ENCODE data around the gene PROX1. TPM values are rescaled to one million over a fixed set of nuclear protein-coding genes. Genes with fewer than 3 reads are reported as not detected.
A peak's percentile ranks its signal among the peaks of the same experiment; 100 is the strongest.

PROX1 gene
- 1 to 10 TPM in 1 of 2 donors, under 1 TPM in 1; 0.21 to 4.3 TPM for total RNA-seq

- no peak for DNase-seq (ENCODE audit: low spot score)
- H3K27me3 ChIP-seq (replicated peaks; ENCODE audit: insufficient read depth) = peaks cover 23% of the 10 kb centered on the region
Measured at GRCh38 chr1:213987927-213988506, at the start of gene PROX1. Gene PROX1, plus strand, starts transcription at chr1:213987973. Its CDS starts 8,563 bp downstream, at chr1:213996536.

GRCh38 chr1:213938776-213939175 is 49.0 kb upstream of the PROX1 start:
- TF ChIP-seq CTCF (IDR thresholded peaks at IDR 0.05) = no peak
- Histone ChIP-seq H3K4me3 (no peak overlapping the region), H3K36me3 (no peaks in the 10 kb centered on the region), H3K27ac (no peak overlapping the region), H3K27me3 (replicated peaks; ENCODE audit: insufficient read depth) (no peaks in the 10 kb centered on the region), H3K9me3 (no peaks in the 10 kb centered on the region), H3K4me1 (ENCODE audit: control insufficient read depth in 1 of 2, low read depth in 2 of 2) (no peaks in the 10 kb centered on the region)
- DNase-seq (ENCODE audit: low spot score) (no peak), ATAC-seq (ENCODE audit: insufficient number of reproducible peaks, low FRiP score, low read depth) (no peak)

More at GRCh38 chr1:213987927-213988506, at the start of gene PROX1:
- no peak for TF ChIP-seq CTCF (IDR thresholded peaks at IDR 0.05)
- H3K4me3 ChIP-seq = peak within 1 kb of the TSS; percentile 78
- no peak for ATAC-seq (ENCODE audit: insufficient number of reproducible peaks, low FRiP score, low read depth)
- peaks cover 14 to 43% of the 10 kb centered on the region in 2 donors for H3K4me1 ChIP-seq (ENCODE audit: control insufficient read depth in 1 of 2, low read depth in 2 of 2)
- peak within 1 kb of the TSS; percentile 34 to 53 for H3K27ac ChIP-seq
- no peaks in the 10 kb centered on the region for H3K36me3 ChIP-seq
- H3K9me3 ChIP-seq = no peaks in the 10 kb centered on the region

GRCh38 chr1:213939888-213940287 is 47.9 kb upstream of the PROX1 start:
- no peak for TF ChIP-seq CTCF (IDR thresholded peaks at IDR 0.05)
- Histone ChIP-seq H3K9me3 (no peaks in the 10 kb centered on the region), H3K4me3 (no peak overlapping the region), H3K4me1 (ENCODE audit: control insufficient read depth in 1 of 2, low read depth in 2 of 2) (no peaks in the 10 kb centered on the region), H3K36me3 (no peaks in the 10 kb centered on the region), H3K27ac (no peak overlapping the region), H3K27me3 (replicated peaks; ENCODE audit: insufficient read depth) (no peaks in the 10 kb centered on the region)
- no peak for DNase-seq (ENCODE audit: low spot score)
- no peak for ATAC-seq (ENCODE audit: insufficient number of reproducible peaks, low FRiP score, low read depth)

GRCh38 chr1:213940947-213941346 is 46.8 kb upstream of the PROX1 start:
- DNase-seq (ENCODE audit: low spot score) (no peak), ATAC-seq (ENCODE audit: insufficient number of reproducible peaks, low FRiP score, low read depth) (no peak)
- no peaks in the 10 kb centered on the region for H3K9me3 ChIP-seq
- no peaks in the 10 kb centered on the region for H3K27me3 ChIP-seq (replicated peaks; ENCODE audit: insufficient read depth)
- no peak for TF ChIP-seq CTCF (IDR thresholded peaks at IDR 0.05)
- H3K4me1 ChIP-seq (ENCODE audit: control insufficient read depth in 1 of 2, low read depth in 2 of 2) = no peaks in the 10 kb centered on the region
- H3K36me3 ChIP-seq = no peaks in the 10 kb centered on the region
- no peak overlapping the region for H3K27ac ChIP-seq
- no peak overlapping the region for H3K4me3 ChIP-seq

GRCh38 chr1:213942061-213942460 is 45.7 kb upstream of the PROX1 start:
- Histone ChIP-seq H3K36me3 (no peaks in the 10 kb centered on the region), H3K4me1 (ENCODE audit: control insufficient read depth in 1 of 2, low read depth in 2 of 2) (no peaks in the 10 kb centered on the region), H3K27me3 (replicated peaks; ENCODE audit: insufficient read depth) (no peaks in the 10 kb centered on the region), H3K9me3 (no peaks in the 10 kb centered on the region), H3K27ac (no peak overlapping the region), H3K4me3 (no peak overlapping the region)
- DNase-seq (ENCODE audit: low spot score) (no peak), ATAC-seq (ENCODE audit: insufficient number of reproducible peaks, low FRiP score, low read depth) (no peak)
- no peak for TF ChIP-seq CTCF (IDR thresholded peaks at IDR 0.05)
